ENCODE results near the gene DNAH9.

The DNAH9 gene

GRCh38 chr17:11608396-11608795 is 10.1 kb downstream of the DNAH9 start:
- no peak for DNase-seq

DNA sequence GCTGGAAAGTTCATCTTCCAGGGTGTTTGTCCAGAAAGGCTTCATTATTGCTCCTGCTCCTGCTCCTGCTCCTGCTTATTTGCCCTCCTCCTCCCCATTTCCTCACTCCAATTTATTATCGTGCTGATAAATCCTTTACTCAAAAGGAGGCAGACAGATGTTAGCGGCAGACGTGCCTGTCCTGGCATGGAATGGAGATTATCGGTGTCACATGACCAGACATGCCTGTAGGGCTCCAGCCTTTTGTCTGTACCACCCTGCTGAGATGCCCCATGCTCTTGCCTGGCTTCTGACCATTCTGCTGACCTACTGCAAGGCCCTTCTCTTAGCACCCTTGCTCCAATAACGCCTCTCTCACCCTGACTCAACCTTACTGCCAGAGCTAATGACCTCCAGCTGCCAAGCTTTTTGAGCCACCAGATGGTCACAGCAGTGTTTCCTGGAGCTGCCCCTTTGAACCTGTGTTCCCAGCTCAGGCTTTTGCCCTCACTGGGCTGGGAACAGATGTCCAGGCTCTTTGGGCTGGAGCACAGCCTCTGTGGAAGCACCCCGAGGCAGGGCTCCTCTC is 12.8 kb downstream of the DNAH9 start:
- DNase-seq: no peak

DNA sequence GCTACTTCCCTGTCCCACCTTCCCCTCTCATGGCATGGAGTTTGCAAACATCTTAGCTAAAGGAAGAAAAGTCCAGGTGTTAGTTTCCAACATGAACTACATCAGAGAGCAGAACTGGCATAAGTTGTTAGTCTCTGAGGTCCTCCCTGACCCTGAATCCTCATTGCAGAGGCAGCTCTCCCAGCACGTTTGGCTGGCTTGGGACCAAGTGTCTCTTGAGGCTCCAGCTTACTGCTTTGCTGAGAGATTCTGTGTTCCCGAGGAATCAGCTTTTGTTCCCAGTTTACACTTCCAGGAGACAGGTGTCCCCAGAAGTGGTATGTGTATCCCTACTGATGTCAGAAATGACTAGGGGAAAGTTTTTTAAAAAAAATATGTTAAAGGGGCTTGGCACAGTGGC is 14.7 kb downstream of the DNAH9 start:
- DNase-seq: no peak

- DNase-seq: no peak
Observed at GRCh38 chr17:11618861-11619566, 20.7 kb downstream of the DNAH9 start.

GRCh38 chr17:11622492-11622891 is 24.2 kb downstream of the DNAH9 start:
- no peak for DNase-seq

DNA sequence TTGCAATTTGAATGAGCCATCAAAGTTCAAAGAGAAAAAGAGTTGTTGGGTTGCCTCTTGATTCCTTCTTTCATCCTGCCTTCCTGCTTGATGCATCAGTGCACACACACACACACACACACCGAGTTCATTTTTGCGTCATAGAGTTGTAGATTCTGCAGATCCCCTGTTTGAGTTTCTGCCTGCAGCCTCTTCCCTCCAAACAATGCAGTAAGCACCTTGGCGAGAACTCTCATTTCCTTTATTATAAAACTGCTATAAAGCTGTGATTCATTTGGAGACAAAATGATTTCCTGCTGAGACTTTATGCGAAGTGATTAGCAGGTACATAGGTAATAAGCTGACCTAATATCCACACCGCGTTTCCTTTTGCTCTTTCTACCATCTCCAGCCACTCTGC is 26.7 kb downstream of the DNAH9 start:
- no peak for DNase-seq

DNA sequence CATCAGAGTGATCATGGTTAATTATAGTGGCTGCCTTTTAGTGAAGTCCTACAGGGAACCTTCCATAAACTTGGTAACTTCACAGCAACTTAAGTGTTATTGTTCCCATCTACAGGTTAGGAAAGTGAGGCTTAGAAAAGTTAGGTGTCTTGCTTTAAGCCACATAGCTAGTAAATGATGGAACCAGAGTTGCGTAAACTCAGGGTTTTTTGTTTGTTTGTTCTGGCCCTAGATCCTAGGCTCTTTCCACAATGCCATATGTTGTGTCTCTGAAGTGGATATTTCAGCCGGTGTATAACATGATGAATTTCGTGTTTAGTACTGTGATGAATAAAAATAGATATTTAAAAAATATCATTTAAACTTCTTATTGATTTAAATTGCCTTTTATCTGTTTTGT is 27.6 kb downstream of the DNAH9 start:
- no peak for DNase-seq

DNA sequence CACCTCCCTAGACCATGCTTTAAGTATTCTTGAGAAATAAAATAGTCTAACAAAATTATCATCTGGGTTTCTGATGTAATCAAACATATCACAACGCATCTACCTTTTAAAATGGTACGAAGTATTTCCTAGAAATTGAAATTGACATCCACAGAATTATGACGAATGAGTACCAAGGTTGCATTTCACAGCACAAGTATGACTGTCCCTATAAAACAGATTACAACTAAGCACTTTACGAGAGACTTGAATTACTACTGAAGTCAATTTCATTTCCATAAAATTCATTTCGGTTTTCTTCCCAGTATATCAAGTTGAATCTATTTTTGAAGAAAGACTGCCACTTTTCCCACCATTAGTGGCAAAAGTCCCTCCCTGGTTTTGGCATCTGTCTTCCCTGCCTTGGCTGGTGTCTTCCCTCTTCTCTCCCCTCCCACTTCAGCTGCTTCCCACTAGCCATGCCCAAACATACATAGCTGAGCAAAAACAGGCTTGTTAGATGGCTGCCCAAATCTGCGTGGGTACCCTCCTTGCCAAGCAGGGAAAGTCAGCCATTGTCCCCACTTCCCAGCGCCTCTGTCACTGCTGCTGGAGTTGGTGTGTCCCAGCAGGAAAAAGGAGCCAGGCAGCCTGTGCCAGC is 29.2 kb downstream of the DNAH9 start:
- no peak for DNase-seq

DNA sequence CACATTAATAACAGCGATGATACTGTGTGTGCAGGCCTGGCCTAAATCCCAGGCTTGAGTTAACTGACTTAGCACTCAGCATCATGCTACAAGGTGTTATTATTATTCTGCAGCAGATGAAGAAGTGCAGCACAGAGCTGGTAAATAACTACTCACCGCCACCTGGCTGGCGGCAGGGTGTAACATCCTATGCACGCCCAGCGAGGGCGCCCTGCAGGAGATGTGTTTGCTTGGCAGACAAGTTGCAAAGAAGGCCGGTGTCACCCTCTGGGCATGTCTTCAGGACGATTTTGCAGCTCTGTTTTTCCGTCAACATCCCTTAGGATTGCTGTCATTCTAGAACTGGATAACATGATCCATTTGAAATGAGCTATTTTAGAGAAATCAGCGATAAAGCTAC is 30.1 kb downstream of the DNAH9 start:
- DNase-seq: no peak

GRCh38 chr17:11628831-11629230 is 30.6 kb downstream of the DNAH9 start:
- no peak for DNase-seq

- no peak for DNase-seq
Observed at GRCh38 chr17:11636771-11637170, 38.5 kb downstream of the DNAH9 start.

- DNase-seq: no peak
Observed at GRCh38 chr17:11637796-11638195, 39.5 kb downstream of the DNAH9 start.

DNA sequence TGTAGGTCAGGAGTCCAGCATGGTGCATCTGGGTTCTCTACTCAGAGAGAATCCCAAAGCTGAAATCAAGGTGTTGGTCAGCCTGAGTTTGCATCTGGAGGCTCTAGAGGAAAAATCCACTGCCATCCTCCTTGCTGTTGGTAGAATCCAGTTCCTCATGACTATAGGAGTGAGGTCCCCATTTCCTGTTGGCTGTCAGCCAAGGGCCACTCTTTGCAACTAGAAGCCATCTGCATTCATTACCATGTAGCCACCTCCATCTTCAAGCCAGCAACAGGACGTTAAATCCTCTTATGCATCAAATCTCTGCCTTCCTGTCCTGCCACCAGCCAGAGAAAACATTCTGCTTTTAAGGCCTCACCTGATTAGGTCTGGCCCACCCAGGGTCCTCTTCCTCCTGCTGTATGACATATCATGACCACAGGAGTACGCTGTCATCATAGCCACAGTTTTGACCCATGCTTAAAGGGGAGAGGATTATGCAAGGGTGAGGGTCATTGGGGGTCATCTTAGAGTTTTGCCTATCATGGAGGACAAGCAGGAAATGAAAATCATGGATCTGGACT is 40.5 kb downstream of the DNAH9 start:
- DNase-seq: no peak

- DNase-seq: no peak
Observed at GRCh38 chr17:11639736-11640462, 41.6 kb downstream of the DNAH9 start.

DNA sequence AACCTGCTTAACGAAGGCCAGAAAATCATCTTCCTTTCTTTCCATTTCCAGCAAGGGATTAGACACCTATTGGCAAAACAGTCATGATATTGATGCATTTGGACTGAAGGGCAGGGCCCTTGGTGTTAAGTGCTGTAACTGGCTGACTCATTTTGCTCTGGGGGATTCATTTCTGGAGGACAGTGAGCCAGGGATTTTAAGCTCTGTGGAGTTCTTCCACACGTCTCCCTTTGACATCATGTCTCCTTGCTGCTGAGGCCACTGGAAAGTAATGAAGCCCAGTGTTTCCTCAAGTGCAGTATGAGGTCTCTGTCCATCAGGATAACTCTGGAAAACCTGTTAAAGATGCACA is 42.2 kb downstream of the DNAH9 start:
- no peak for DNase-seq

GRCh38 chr17:11641521-11642275 is 43.4 kb downstream of the DNAH9 start:
- DNase-seq: no peak

GRCh38 chr17:11642655-11643054 is 44.4 kb downstream of the DNAH9 start:
- DNase-seq: no peak

DNA sequence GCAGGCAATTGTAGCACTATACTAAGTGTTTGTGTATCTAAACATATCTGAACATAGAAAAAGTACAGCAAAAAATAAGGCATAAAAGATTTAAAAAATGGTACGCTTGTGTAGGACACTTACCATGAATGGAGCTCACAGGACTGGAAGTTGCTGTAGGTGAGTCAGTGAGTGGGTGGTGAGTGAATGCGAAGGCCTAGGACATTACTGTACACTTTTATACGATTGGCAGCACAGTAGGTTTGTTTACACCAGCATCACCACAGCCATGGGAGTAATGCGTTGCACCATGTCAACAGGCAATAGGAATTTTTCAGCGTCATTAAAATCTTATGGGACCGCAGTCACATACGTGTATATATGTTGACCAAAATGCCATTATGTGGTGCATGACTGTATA is 45.6 kb downstream of the DNAH9 start:
- no peak for DNase-seq

DNA sequence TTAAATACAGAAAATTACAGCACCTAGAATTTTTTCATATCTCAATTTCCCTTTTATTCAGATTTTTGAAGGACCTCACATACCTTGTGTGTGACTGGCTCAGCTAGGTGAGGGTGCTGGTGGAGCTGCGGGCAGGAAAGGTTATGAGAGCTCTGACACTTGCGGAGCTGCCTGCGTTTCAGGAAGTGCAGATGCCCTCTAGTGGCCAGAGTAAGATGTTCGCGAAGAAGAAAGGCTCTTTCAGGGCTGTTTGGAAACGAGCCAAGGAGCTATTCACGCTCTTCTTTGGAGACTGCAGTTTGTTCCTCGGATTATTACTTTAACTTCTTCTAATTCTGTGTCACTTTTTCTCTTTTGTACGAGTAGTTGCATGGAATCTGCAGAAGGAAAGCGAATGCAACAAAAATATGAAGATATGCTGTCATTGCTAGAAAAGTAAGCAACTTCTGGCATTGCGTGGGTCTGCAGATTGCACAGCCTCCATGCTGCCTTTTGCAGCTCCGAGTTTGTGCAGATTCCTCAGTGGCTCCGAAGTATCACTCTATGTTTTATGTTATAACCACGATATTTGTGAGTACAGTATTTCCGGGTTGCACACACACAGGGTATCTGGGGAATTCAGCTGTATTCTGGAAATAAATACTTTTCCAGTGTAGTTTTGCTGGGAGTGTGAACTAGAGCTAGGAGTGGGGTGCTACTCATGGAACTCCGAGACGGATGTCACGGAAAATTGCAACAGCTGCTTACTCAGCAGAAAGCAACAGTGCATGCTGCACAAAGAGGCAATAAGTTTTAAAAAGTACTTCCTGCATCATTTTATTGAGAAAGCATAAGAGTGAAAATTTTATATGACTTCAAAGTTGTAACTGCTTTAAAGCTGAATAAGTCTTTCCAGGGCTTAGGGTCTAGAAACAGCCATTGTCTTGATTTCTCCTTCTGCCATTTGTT is 46.3 kb downstream of the DNAH9 start:
- DNase-seq: peak; percentile 91

GRCh38 chr17:11645426-11645825 is 47.2 kb downstream of the DNAH9 start:
- no peak for DNase-seq

- no peak for DNase-seq
Observed at GRCh38 chr17:11651089-11651488, 52.8 kb downstream of the DNAH9 start.

GRCh38 chr17:11668618-11669017 is 70.3 kb downstream of the DNAH9 start:
- no peak for DNase-seq
